Keratinocyte (primary cell): ENCODE results near the gene FYTTD1. TPM values are rescaled to one million over a fixed set of nuclear protein-coding genes. Genes with fewer than 3 reads are reported as not detected.

Experiments used
- DNase-seq: peaks from one replicate; pipeline ENCODE4 v3.0.0-alpha.2; 2011; ENCODE audit warnings: low read depth, missing footprints, low spot score
- FAIRE-seq: peaks from 2 replicates; lab custom pipeline; 2011; peaks lifted over from hg19 to GRCh38; lab: Jason Lieb, UNC
- H2AFZ ChIP-seq: 2 replicates; pipeline ENCODE4 v1.6.0; 2012; ENCODE audit warnings: low read length, control low read depth, inconsistent platforms; ENCODE audit not compliant: control insufficient read depth
- H3K27ac ChIP-seq: 2 replicates; pipeline ENCODE4 v1.5.1; 2011; ENCODE audit warnings: low read length; ENCODE audit not compliant: control insufficient read depth, insufficient read depth
- H3K27me3 ChIP-seq: 3 replicates; pipeline ENCODE4 v1.6.0; 2011; ENCODE audit warnings: low read length; ENCODE audit not compliant: control insufficient read depth, insufficient read depth; ENCODE audit errors: extremely low read depth
- H3K36me3 ChIP-seq, 2 experiments: 2 replicates in 1 of 2; 3 replicates in 1 of 2; pipeline ENCODE4 v1.5.1; 2011; ENCODE audit warnings: low read length in 2 of 2, mild to moderate bottlenecking in 1 of 2; ENCODE audit not compliant: control insufficient read depth in 2 of 2, insufficient read depth in 2 of 2; ENCODE audit errors: extremely low read depth in 1 of 2
- H3K4me1 ChIP-seq: 3 replicates; pipeline ENCODE4 v1.5.1; 2011; ENCODE audit warnings: low read length; ENCODE audit not compliant: control insufficient read depth, insufficient read depth; ENCODE audit errors: extremely low read depth
- H3K4me2 ChIP-seq: 3 replicates; pipeline ENCODE4 v1.6.0; 2011; ENCODE audit warnings: low read depth, low read length; ENCODE audit not compliant: control insufficient read depth, insufficient read depth; ENCODE audit errors: extremely low read depth
- H3K4me3 ChIP-seq, 3 experiments: fragments of 200-600 bp in 1 of 3; sonication (generic) in 1 of 3; 2 replicates in 2 of 3; 3 replicates in 1 of 3; pipeline ENCODE4 v1.5.1; 2011 to 2016; ENCODE audit warnings: low read length in 3 of 3, mild to moderate bottlenecking in 3 of 3, control low read depth in 2 of 3, inconsistent platforms in 1 of 3, low read depth in 1 of 3, mixed read lengths in 1 of 3, mixed run types in 1 of 3, moderate library complexity in 1 of 3; ENCODE audit not compliant: control insufficient read depth in 2 of 3, insufficient read depth in 2 of 3; ENCODE audit errors: extremely low read depth in 1 of 3
- H3K79me2 ChIP-seq: 2 replicates; pipeline ENCODE4 v1.6.0; 2012; ENCODE audit warnings: low read length; ENCODE audit not compliant: control insufficient read depth, insufficient read depth
- H3K9ac ChIP-seq: 3 replicates; pipeline ENCODE4 v1.6.0; 2011; ENCODE audit warnings: low read length; ENCODE audit not compliant: control insufficient read depth, insufficient read depth; ENCODE audit errors: extremely low read depth
- H3K9me1 ChIP-seq: 3 replicates; pipeline ENCODE4 v1.6.0; 2011; ENCODE audit warnings: low read length; ENCODE audit not compliant: control insufficient read depth, insufficient read depth; ENCODE audit errors: extremely low read depth
- H3K9me3 ChIP-seq: 2 replicates; pipeline ENCODE4 v1.5.1; 2012; ENCODE audit warnings: low read depth, low read length; ENCODE audit not compliant: control insufficient read depth
- H4K20me1 ChIP-seq: 3 replicates; pipeline ENCODE4 v1.6.0; 2011; ENCODE audit warnings: low read length; ENCODE audit not compliant: control insufficient read depth, insufficient read depth; ENCODE audit errors: extremely low read depth
- EZH2 ChIP-seq: IDR thresholded peaks from one replicate; pipeline ENCODE4 v1.6.1; 2012; ENCODE audit warnings: inconsistent platforms, mild to moderate bottlenecking, low read length, moderate library complexity
- dilution Hi-C: fragments of 300-500 bp; cut with MboI; formaldehyde crosslinking; loops from one replicate; pipeline ENCODE4 v1.7.0; 2020; ENCODE audit warnings: low sequenced_read_pairs; ENCODE audit not compliant: extremely low pct_ligation_motif_present
- polyA plus RNA-seq, 5 experiments: library from polyadenylated mRNA; depleted of rRNA in 3 of 5; stranded (reverse) in 3 of 5; stranded (forward) in 1 of 5; unstranded in 1 of 5; fragments of >200 nt; gene quantifications; 1 replicate in 1 of 5; 2 replicates in 3 of 5; 3 replicates in 1 of 5; pipeline versions ENCODE4 v1.2.1 to v1.2.3, GENCODE V29; 2011 to 2012; ENCODE audit warnings: missing spikeins in 2 of 5, low read depth in 1 of 5, low replicate concordance in 1 of 5
- TF ChIP-seq, protein P1 (sequence below), 3 experiments: IDR thresholded peaks in 1 of 3; conservative IDR thresholded peaks in 1 of 3; optimal IDR thresholded peaks in 1 of 3; 2 replicates in 2 of 3; 3 replicates in 1 of 3; pipeline versions ENCODE3 to v1.5.1; 2011; ENCODE audit warnings: low read length in 3 of 3, mild to moderate bottlenecking in 3 of 3, moderate library complexity in 2 of 3, control low read depth in 1 of 3, inconsistent platforms in 1 of 3; ENCODE audit not compliant: insufficient read depth in 2 of 3; ENCODE audit errors: extremely low read depth in 1 of 3

Gene FYTTD1
- polyA plus RNA-seq, 1 donor (not counting 4 experiments of a cell fraction or from before 2014, with no cell fraction given) = 48.0 TPM

GRCh38 chr3:197756704-197757103 is 7.0 kb downstream of the FYTTD1 start:
- Histone ChIP-seq H2AFZ (no peak overlapping the region), H3K9me1 (peaks cover 2% of the 10 kb centered on the region), H3K4me1 (peaks cover 9% of the 10 kb centered on the region), H3K4me2 (no peak overlapping the region), H3K36me3 (peaks cover 1 to 14% of the 10 kb centered on the region in 2 experiments), H3K4me3 (no peak overlapping the region), H3K9me3 (no peaks in the 10 kb centered on the region), H3K9ac (no peak overlapping the region), H3K79me2 (peaks cover 77% of the 10 kb centered on the region), H3K27ac (no peak overlapping the region), H3K27me3 (no peaks in the 10 kb centered on the region), H4K20me1 (peaks cover 3% of the 10 kb centered on the region)
- DNase-seq = no peak
- no peak for FAIRE-seq
- no peak for TF ChIP-seq EZH2
- TF ChIP-seq, protein P1, sequence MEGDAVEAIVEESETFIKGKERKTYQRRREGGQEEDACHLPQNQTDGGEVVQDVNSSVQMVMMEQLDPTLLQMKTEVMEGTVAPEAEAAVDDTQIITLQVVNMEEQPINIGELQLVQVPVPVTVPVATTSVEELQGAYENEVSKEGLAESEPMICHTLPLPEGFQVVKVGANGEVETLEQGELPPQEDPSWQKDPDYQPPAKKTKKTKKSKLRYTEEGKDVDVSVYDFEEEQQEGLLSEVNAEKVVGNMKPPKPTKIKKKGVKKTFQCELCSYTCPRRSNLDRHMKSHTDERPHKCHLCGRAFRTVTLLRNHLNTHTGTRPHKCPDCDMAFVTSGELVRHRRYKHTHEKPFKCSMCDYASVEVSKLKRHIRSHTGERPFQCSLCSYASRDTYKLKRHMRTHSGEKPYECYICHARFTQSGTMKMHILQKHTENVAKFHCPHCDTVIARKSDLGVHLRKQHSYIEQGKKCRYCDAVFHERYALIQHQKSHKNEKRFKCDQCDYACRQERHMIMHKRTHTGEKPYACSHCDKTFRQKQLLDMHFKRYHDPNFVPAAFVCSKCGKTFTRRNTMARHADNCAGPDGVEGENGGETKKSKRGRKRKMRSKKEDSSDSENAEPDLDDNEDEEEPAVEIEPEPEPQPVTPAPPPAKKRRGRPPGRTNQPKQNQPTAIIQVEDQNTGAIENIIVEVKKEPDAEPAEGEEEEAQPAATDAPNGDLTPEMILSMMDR (optimal IDR thresholded peaks at IDR 0.05 in 1 of 3, IDR thresholded peaks at IDR 0.05 in 1 of 3, conservative IDR thresholded peaks at IDR 0.05 in 1 of 3; ENCODE audit: extremely low read depth in 1 of 3, insufficient read depth in 2 of 3, low read length in 3 of 3) = no peak
- dilution Hi-C loops = no loop called here

DNA sequence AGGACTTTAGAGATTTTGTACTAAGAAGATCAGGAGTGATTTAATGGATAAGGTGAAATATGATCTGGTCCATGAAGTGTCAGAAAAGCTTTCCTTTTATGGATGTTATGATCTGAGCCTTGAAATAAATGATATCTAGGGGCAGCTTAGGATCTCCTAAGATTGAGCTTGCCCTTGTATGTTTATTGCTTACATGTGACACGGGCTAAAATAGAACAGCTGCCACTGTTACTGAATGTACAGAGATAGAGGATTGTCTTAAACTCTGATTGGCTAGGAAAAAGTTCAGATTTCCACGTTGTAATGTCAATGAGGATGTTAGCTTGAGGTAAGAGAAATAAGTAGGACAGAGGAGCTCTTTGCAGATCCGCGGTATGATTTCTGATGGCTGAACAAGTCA is 8.8 kb downstream of the FYTTD1 start:
- no peaks in the 10 kb centered on the region for H3K9me1 ChIP-seq
- H3K9ac ChIP-seq = no peak overlapping the region
- DNase-seq = no peak
- H3K4me2 ChIP-seq = no peak overlapping the region
- no peak overlapping the region for H3K4me3 ChIP-seq
- FAIRE-seq = no peak
- H3K4me1 ChIP-seq = no peaks in the 10 kb centered on the region
- H2AFZ ChIP-seq = no peak overlapping the region
- no peak overlapping the region for H3K27ac ChIP-seq
- dilution Hi-C loops = no loop called here
- H4K20me1 ChIP-seq = no peaks in the 10 kb centered on the region
- H3K9me3 ChIP-seq = no peaks in the 10 kb centered on the region
- H3K36me3 ChIP-seq = peaks cover 4 to 14% of the 10 kb centered on the region in 2 experiments
- no peaks in the 10 kb centered on the region for H3K27me3 ChIP-seq
- TF ChIP-seq, protein P1 (optimal IDR thresholded peaks at IDR 0.05 in 1 of 3, IDR thresholded peaks at IDR 0.05 in 1 of 3, conservative IDR thresholded peaks at IDR 0.05 in 1 of 3; ENCODE audit: extremely low read depth in 1 of 3, insufficient read depth in 2 of 3, low read length in 3 of 3) = no peak
- no peak for TF ChIP-seq EZH2
- H3K79me2 ChIP-seq = peaks cover 59% of the 10 kb centered on the region
